ENCODE measurements around the gene CCR4. TPM values are rescaled to one million over a fixed set of nuclear protein-coding genes. Genes with fewer than 3 reads are reported as not detected.

Gene CCR4
- total RNA-seq, 1 experiment from 2014 or later, result 0.22 TPM

DNA sequence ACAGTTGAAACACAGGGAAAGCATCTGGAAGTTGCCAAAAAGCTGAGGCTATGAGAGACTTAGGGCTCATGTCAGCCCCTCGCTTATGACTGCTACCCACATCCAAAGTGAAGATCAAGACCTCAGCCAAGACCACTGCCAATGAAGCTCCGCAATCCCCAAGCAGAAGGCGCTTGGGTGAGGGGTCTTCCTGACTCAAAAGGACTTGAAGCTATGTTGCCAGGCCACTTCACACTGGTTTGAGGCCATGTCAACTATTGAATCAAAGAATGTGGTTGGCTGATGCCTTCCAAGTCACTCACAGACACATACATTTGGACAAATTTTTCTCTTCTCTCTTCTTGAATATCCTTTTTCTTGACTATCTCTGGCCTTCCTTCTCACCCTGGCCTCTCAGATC is 928 bp upstream of the CCR4 start (continued):
- TF ChIP-seq, protein P1, sequence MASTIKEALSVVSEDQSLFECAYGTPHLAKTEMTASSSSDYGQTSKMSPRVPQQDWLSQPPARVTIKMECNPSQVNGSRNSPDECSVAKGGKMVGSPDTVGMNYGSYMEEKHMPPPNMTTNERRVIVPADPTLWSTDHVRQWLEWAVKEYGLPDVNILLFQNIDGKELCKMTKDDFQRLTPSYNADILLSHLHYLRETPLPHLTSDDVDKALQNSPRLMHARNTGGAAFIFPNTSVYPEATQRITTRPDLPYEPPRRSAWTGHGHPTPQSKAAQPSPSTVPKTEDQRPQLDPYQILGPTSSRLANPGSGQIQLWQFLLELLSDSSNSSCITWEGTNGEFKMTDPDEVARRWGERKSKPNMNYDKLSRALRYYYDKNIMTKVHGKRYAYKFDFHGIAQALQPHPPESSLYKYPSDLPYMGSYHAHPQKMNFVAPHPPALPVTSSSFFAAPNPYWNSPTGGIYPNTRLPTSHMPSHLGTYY (CRISPR knock-in tag; IDR thresholded peaks at IDR 0.05), result no peak
- TF ChIP-seq ETV6 (CRISPR knock-in tag; IDR thresholded peaks at IDR 0.05), result no peak

- peaks cover 7% of the 10 kb centered on the region; the same call in 1 of the 2 replicates for H3K27me3 Mint-ChIP-seq (ENCODE audit: low read depth)
- POLR2A ChIA-PET, result no interaction called here
- CTCF ChIA-PET, result no interaction called here
These were observed 1.1 kb downstream of the CCR4 start for GRCh38 chr3:32952369-32953077.

More at GRCh38 chr3:32952369-32953077, 1.1 kb downstream of the CCR4 start:
- H3K27ac Mint-ChIP-seq, result no peak overlapping the region
- H3K4me3 Mint-ChIP-seq, result no peak overlapping the region
- no peaks in the 10 kb centered on the region for H3K36me3 Mint-ChIP-seq
- TF ChIP-seq, protein P2, sequence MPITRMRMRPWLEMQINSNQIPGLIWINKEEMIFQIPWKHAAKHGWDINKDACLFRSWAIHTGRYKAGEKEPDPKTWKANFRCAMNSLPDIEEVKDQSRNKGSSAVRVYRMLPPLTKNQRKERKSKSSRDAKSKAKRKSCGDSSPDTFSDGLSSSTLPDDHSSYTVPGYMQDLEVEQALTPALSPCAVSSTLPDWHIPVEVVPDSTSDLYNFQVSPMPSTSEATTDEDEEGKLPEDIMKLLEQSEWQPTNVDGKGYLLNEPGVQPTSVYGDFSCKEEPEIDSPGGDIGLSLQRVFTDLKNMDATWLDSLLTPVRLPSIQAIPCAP (CRISPR knock-in tag; IDR thresholded peaks at IDR 0.05), result no peak
- TF ChIP-seq SP1 (CRISPR knock-in tag; conservative IDR thresholded peaks at IDR 0.05), result no peak
- no peak for TF ChIP-seq CBFB (CRISPR knock-in tag; IDR thresholded peaks at IDR 0.05; ENCODE audit: low read depth)
- TF ChIP-seq NR1H2 (CRISPR knock-in tag; IDR thresholded peaks at IDR 0.05), result no peak
- no peak for TF ChIP-seq ZNF416 (CRISPR knock-in tag; IDR thresholded peaks at IDR 0.05)
- TF ChIP-seq NFE2L1 (CRISPR knock-in tag; IDR thresholded peaks at IDR 0.05), result no peak
- no peak for TF ChIP-seq HMGA2 (CRISPR knock-in tag; IDR thresholded peaks at IDR 0.05)
- no peak for TF ChIP-seq ETV6 (CRISPR knock-in tag; IDR thresholded peaks at IDR 0.05)
- no peak for TF ChIP-seq IRF2 (CRISPR knock-in tag; IDR thresholded peaks at IDR 0.05; ENCODE audit: borderline replicate concordance, low read depth)
- no peak for TF ChIP-seq AFF4 (CRISPR knock-in tag; IDR thresholded peaks at IDR 0.05; ENCODE audit: borderline replicate concordance)
- no peak for TF ChIP-seq ZNF425 (CRISPR knock-in tag; conservative IDR thresholded peaks at IDR 0.05)
- no peaks in the 10 kb centered on the region for H3K4me1 Mint-ChIP-seq
- ATAC-seq, result no peak
- no peaks in the 10 kb centered on the region for H3K9me3 Mint-ChIP-seq
- no peak for DNase-seq (ENCODE audit: low spot score)
